CD4-positive, alpha-beta T cell treated with Interleukin-4 for 4 hours (primary cell): ENCODE data around the gene TP53BP2.

ENCODE experiments used
- DNase-seq: peaks from one replicate; pipeline ENCODE4 v3.0.0-alpha.2; 2020

TP53BP2 gene

DNA sequence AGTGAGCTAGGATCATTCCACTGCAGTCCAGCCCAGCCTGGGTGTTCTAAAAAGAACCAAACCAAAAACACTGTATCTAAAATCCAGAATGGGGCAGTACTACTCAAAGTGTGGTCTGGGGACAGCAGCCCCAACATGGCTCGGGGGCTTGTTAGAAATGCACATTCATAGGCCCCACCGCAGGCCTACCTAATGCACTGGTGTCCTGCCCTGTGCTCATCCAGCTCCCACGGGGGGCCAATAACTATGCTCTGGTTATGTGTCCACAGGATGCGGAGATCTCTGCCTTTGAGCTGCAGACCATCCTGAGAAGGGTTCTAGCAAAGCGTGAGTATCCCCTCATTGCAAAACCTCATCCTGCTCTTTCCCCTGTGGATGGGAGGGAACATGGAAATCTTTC, 81.9 kb downstream of the TP53BP2 start:
- no peak for DNase-seq

DNA sequence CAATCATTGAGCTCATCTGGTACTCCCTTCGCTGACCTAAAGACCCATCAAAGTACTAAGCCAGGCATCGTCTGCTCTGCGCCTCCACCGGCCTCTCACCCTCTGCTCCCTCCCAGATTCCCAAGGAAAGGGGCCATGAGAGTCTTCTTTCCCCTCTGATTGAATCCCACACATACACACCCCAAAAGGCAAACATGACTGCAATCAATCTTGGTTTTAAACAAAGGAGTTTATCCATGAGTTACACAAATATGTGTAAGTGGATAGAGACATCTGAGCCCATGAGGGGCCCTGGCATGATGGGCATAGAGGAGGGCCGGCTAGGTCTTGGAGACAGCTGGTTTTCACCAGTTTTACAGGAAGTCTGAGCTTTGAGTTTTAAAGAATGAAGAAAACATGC, 82.5 kb downstream of the TP53BP2 start:
- no peak for DNase-seq

DNA sequence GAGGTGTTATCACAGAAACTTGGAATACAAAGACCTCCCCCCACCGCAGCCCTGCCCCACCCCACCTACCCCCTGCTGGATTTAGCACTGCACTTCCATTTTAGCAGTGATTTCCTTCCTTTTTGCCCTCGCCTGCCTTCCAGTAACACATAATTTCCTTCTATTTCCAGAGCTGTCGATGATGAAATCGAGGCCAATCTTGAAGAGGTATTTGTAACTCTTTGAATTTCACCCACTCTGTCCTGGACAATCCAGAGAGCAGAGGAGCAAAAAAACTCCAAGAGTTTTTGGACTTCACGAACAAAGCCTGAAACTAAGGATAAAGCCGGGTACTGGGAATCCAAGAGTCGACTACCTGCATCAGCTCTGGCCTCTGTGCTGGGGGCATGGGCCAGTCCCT, 84.3 kb downstream of the TP53BP2 start:
- no peak for DNase-seq

DNA sequence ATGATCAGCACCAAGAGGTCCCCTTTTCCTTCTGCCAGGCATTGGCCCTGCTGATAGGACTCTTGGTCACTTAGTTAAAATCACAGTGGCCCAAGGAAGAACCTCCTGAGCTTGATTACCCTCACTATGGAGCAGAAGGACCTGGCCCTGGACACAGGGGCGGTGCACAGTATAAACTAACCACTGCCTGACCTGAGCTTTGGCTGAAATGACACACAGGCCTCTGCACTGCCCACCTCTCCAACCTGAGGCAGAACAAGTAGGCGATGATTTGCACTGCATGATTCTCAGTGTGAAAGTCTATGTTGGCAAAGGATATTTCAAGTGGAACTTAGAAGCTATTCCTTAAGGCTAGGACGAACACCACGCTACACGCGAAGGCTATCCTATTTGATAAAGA, 84.9 kb downstream of the TP53BP2 start:
- no peak for DNase-seq

DNA sequence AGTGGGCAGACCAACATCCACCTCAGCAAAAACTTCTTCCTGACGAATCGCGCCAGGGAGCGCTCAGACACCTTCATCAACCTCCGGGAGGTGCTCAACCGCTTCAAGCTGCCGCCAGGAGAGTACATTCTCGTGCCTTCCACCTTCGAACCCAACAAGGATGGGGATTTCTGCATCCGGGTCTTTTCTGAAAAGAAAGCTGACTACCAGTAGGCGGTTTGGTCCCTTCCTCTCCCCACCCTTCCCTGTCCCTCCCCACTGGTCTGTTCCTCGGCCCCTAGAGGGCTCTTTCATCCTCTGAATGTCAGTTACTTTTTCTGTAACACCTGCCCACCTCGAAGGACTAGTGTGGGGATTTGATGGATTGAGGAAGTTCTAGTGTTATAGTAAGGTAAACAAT, 86.5 kb downstream of the TP53BP2 start:
- no peak for DNase-seq

DNA sequence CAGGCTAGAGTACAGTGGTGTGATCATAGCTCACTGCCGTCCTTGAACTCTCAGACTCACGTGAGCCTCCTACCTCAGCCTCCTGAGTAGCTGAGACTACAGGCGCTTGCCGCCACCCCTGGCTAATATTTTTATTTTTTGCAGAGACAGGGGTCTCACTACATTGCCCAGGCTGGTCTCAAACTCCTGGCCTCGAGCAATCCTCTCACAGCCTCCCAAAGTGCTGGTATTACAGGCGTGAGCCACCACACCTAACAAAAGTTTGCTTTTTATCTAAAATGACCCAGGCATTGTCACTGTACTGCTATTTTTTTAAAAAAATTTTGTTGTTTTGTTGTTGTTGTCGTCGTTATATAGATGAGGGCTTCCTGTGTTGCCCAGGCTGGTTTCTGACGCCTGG, 87.0 kb downstream of the TP53BP2 start:
- no peak for DNase-seq

DNA sequence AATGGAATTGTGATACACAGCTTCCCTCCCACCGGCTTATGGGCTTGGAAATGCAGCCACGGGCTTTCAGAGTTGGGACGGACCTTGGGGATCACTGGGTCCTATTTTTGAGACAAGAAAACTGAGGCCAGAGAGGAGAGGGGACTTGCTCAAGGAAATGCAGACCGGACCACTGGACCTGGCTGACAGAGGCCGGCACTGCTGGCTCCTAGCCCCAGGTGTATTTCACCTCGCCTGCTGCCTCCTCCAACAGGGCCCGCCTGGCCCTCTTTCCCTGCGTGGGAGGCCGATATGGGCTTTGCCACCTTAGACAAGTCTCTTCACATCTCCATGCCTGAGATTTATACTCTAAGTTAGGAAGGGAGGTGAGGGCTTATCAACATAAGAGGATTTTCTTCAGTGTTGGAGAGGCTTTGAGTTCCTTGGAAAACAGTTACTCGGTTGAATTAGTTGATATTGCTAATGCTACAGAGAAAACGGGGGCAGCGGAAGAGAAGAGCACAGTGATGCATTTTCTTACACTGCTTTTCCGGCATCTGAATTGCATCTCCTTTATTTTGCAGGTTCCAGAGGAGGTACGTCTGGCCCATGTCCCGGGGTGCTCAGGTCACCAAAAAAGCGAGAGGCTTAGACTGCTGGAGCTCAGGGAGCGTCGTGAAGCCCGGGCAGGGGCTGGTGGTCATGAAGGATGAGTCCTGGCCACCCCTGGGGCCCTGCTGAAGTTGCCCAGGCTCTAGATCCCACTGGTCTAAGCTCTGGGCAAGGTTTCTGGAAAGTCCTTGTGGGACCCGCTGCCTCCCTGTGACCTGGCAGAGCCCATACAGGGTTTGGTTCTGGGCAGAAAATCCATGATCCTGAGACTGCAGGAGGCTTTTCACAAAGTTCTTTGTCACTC, 88.7 kb downstream of the TP53BP2 start:
- no peak for DNase-seq

DNA sequence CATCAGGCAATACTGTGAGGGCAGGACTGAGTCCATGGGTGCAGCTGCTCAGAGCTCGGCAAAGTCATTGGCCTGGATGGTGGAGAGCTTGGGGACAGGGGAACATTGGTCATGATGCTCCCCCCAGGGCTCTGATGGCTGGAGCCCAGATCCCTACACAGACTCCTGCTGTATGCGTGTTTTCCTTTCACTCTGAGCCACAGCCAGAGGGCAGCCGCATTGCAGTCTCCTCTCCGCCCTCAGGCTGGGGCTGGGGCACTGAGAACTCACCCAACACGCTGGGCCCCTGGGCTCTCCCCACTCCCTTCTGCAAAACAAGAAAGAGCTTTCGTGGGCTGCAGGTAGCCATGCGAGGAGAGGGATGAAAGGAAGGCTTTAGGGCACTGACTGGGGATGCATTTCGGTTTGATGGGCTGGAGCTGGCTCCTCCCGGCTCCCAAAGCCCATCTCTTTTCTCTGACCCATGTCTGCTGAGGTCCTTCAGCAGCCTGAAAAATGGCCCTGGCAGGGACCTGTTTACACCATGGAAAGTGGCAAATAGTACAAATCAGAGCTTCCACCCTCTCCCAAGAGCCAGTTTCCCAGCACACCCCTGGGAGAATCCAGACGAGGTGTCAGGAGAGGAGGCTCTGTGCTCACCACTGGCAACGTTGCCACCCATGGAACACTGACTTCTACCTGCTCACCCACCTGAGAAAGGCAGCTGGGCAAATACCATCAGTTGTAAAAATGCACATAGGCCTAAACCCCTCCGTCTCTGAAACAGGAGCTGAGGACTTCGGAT, 89.6 kb downstream of the TP53BP2 start:
- no peak for DNase-seq

DNA sequence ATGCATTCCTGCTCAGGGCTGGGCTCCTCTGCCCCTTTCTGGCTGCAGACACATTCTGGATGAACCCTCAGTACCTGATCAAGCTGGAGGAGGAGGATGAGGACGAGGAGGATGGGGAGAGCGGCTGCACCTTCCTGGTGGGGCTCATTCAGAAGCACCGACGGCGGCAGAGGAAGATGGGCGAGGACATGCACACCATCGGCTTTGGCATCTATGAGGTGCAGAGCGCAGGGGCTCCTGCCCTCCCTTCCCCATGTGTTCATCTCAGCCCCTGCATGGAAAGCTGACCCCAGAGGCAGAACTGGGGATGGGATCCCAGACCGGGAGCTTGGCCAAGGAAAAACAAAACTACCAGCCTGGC, 90.3 kb downstream of the TP53BP2 start:
- no peak for DNase-seq

DNA sequence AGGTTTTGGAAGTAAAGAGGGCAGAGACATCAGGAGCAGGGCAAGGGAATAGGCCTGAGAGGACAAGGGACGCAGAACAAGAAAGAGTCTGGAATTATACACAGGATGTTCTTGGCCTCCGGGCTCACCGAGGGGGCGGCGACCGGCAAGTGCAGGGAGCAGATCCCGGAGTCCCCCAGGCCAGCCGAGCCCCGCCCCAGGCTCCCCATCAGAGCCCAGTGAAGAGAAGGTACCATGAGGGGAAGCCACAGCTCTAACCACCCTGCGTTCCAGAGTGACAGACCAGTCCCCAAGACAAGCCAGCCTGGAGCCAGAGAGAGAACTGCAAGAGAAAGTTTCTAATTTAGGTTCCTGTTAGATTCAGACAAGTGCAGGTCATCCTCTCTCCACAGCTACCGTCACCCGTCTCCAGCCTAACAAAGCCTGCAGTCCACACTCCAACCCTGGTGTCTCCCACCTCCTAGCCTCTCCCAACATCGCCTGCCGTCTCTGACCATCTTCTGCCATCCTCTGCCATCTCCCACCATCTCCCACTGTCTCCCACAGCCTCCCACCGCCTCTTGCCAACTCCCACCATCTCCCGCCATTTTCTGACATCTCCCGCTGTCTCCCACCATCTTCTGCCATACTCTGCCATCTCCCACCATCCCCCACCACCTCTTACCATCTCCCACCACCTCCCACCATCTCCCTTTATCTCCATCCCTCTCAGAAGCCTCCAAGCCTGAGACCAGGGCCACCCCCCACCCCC, 90.9 kb downstream of the TP53BP2 start:
- DNase-seq, result no peak

DNA sequence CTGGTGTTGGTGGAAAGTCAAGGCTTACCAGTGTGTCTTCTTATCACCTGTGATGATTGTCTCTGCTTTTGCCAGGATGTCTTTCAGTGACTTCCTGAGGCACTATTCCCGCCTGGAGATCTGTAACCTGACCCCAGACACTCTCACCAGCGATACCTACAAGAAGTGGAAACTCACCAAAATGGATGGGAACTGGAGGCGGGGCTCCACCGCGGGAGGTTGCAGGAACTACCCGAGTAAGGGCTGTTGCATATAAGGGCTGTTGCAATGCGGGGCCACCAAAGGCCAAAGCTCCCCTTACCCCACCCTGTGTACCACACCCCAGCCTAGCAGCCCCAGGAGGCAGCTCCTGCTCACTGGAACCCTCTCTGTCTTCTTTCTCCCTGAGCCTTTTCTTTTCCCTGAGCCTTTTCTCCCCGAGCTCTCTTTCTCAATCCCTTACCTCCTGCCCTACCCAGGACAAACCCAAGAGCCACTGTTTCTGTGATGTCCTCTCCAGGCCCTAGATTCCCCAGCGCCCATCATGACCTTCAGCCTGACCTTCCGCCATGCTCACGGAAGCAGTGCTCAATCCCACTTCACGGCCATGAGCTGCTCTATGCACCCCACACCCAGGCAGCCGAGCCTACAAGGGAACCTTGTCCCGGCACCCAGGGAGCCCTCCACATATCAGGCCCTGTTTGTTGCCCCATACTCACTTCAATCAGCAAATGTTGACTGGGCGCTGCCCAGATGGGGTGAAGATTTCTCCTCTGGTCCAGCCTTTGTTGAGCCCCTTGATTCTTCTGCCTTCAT, 92.8 kb downstream of the TP53BP2 start:
- no peak for DNase-seq

DNA sequence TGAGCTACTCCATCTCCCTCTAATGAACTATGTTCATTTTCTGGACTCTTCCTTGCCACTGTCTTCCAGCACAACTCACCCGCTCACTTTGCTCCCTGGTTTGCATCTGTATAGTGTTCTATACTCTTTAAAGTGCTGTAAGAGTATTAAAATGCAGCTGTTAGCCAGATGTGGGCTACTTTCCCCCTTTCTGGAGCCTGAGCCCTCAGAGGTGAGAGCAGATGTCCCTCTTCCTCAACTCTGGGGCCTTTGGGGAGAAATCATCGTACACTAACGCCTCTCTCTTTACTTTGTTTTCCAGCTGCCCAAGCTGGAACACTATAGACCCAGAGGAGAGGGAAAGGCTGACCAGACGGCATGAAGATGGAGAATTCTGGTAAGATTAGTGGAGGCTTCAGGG, 94.1 kb downstream of the TP53BP2 start:
- DNase-seq, result no peak

DNA sequence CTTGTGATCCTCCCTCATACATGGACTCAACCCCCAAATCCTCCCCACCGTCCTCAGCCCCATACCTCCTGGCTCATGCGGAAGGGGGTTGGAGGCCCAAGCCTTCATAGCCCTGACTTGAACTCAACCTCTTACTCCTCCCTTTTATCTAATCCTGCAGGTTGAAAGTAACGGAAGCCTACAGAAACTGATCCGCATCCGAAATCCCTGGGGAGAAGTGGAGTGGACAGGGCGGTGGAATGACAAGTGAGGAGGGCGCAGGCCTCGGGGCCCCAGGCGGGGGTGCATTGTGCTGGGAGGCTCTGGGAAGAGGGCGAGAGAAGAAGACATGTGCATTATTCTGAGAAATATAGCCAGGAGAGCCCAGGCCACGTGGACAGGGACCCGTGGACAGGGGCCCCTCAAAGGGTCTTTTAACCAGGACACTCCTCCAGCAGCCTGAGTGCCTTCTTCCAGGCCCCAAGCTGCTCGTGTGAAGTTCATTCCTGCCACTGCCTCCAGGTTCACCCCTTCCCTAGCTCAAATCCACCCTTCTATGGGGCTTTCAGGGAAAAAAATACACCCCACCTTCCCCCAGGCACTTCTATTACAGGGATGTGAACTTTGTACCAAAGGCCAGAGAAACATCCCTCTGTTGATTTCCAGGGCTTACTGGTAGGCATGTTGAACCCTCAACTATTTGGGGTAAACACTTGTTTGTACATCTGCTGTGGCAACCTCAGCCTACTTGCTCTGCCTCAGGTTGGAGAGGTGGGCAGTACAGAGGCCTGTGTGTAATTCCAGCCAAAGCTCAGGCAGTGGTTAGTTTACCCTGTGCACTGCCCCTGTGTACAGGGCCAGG, 94.8 kb downstream of the TP53BP2 start:
- DNase-seq, result no peak

DNA sequence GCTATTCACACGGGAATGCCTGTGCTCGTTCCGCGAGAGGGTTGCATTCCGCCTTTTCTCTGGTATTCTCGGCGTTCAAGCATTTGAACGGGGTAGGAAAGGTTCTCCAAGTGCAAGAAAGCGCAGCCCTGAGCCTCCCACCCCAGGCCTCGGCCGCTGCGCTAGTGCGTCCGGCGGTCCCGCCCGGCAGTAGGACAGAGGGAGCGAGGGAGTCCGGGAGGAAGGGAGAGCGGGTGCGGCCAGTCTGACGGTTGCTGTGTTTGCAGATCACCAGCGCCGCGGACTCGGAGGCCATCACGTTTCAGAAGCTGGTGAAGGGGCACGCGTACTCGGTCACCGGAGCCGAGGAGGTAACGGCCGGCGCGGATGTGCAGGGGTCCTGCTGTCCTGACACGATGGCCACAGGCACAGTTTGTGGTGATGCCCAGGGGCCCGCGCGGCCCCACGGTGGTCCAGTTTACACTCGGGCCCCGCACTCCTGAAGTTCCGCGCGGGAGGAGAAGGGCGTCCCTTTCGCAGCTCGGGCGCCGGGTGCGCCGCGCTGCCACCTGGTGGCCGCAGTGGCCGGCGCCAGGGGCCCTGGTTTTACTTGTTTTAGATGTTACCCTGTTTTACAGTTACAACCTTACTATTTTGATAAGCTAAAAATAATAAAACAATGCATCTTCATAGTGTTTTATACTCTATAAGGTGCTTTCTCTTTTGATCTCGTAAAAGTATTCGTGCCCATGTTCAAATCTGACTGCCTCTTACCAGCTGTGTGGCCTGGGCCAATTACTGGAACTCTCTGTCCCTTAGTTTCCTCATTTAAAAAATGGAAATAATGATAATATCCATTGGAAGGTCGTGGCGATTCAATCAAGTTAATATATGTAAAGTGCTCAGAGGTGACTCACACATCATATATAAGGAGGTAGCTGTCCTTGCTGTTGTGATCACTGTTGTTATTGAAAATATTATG, 96.7 kb downstream of the TP53BP2 start:
- DNase-seq, result peak; percentile 54

DNA sequence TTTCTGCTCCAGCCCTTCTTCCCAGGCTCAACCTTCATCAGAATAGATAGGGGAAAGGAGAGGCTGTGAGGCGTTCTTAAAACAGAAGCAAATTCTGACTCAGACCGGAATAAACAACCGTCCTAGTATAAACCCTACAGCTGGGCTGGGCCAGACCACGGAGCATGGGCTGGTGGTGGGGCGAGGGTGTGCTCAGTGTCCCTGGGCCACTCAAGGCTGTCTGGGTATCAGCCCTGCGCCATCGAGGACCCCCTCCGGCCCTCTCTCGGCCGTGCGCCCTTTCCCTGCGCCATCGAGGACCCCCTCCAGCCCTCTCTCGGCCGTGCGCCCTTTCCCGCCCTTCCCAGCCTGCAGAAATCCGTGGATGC, 97.4 kb downstream of the TP53BP2 start:
- peak; percentile 33 for DNase-seq

DNA sequence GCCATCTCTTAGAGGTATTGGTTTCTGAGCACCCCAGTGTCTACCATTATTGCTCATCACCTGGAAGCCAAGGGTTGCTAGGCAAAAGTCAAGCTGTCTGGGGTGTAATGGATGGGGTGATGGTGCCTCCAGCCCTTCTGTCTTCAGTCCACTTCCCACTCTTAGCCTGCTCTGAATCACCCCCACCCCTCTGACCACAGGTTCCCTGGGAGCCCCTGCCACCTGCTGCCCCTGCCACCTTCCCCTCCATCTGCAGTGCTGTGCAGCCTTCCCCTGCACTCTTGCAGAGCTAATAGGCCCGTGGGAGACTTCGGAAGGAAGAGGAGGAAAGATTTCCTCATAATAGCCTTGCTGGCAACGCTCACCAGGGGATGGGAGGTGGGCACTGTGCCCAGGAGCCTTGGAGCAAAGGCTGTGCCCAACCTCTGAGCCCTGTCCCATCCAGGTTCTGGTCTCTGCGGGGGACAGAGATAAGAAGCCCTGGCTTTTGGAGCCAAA, 97.9 kb downstream of the TP53BP2 start:
- no peak for DNase-seq

DNA sequence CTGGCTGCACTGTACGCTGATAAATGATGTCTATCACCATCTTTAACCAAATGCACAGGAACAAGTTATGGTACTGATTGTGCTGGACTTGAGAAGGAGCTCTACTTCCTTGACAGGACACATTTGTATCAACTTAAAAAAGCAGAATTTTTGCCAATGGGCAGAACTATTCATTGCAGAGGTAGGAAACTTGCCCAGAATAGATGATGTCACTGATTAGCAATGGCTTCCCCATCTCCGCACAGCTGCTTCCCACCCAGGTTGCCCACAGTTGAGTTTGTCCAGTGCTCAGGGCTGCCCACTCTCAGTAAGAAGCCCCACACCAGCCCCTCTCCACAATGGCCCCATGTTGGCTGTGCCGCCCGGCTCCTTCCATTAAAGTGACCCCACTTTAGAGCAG, 100.0 kb downstream of the TP53BP2 start:
- no peak for DNase-seq

DNA sequence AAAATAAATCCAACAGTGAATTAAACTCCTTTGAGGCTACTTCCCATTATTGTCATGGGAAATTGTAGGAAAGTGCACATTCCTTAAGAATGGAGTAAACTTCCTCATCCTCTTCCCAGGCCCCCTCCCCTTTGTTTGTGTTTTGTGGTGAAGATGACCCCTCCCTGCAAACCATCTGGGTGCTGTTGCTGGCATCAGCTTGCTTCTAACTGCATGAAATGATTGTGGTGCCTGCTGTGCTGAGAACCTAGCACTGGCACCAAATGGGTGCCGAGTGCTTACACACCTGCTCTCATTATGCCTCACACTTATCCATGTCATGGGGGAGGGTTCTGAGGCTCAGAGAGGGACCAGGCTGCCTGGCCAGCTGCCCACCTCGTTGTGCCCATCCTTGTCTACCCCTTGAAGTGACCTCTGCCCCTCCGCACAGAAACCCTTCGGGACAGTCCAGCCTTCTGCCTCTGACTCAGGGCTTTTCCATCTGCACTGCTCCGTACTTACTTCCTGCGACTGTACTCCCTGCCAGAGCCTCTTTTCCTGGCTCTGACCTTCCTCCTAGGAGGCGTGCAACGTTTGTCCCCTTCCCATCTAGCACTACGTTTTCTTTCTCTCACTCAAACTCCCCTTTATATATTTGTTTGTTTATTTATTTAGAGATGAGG, 102.8 kb downstream of the TP53BP2 start:
- DNase-seq, result no peak

DNA sequence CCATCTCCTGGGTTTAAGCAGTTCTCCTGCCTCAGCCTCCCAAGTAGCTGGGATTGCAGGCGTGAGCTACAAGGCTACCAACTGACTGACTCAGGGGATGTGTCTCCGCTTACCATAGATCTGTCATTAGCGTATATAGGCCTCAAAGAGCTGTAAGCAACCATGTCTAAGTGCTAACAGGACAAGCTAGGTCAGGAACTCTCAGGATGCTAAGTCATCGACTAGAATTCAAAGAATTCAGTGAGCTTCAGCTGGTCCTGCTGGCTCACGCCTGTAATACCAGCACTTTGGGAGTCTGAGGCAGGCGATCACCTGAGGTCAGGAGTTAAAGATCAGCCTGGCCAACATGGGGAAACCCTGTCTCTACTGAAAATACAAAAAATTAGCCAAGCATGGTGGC, 103.9 kb downstream of the TP53BP2 start:
- DNase-seq, result no peak
